H1 (cell line): ENCODE measurements around the gene OTOL1. TPM values are rescaled to one million over a fixed set of nuclear protein-coding genes. Genes with fewer than 3 reads are reported as not detected.

ENCODE experiments used
- CEBPB ChIP-seq: IDR thresholded peaks from 2 replicates; pipeline ENCODE4 v1.6.1; 2012; ENCODE audit warnings: low read depth, low read length
- GABPA ChIP-seq: IDR thresholded peaks from 2 replicates; pipeline ENCODE4 v1.6.1; 2011; ENCODE audit warnings: mild to moderate bottlenecking, low read length, moderate library complexity, borderline replicate concordance; ENCODE audit not compliant: insufficient read depth
- polyA plus RNA-seq, 7 experiments: library from polyadenylated mRNA; depleted of rRNA in 3 of 7; stranded (reverse) in 5 of 7; unstranded in 2 of 7; fragments of >200 nt in 5 of 7; fragments of 200-250 nt in 2 of 7; gene quantifications; 1 replicate in 5 of 7; 2 replicates in 1 of 7; 4 replicates in 1 of 7; pipeline versions ENCODE4 v1.2.1 to v1.2.3, GENCODE V29; 2011 to 2013; ENCODE audit warnings: missing spikeins in 2 of 7, mixed read lengths in 2 of 7
- total RNA-seq: library from RNA; stranded (reverse); fragmentation: NEBNext Ultra II Directional; extraction: Animal tissue kit (Norgen Biotek cat#: 25700); gene quantifications from 2 replicates; pipeline ENCODE4 v1.2.1, GENCODE V29; 2021

Gene OTOL1
- total and polyA plus RNA-seq, 2 of the 8 experiments (the other 6 are each of a cell fraction or from before 2014, with no cell fraction given), result not detected

GRCh38 chr3:161449785-161450184, 46.8 kb upstream of the OTOL1 start (continued):
- TF ChIP-seq GABPA (no peak), CEBPB (no peak)
